Jurkat, Clone E6-1 (cell line): Measurements from ENCODE around the gene FBLN2.

ENCODE experiments used
- DNase-seq: peaks from one replicate; pipeline ENCODE4 v3.0.0-alpha.2; 2011; ENCODE audit warnings: low read depth, low spot score
- H3K4me3 ChIP-seq: 2 replicates; pipeline ENCODE4 v1.5.1; 2011; ENCODE audit warnings: mild to moderate bottlenecking, low read length, control low read depth, moderate library complexity

The FBLN2 gene

DNA sequence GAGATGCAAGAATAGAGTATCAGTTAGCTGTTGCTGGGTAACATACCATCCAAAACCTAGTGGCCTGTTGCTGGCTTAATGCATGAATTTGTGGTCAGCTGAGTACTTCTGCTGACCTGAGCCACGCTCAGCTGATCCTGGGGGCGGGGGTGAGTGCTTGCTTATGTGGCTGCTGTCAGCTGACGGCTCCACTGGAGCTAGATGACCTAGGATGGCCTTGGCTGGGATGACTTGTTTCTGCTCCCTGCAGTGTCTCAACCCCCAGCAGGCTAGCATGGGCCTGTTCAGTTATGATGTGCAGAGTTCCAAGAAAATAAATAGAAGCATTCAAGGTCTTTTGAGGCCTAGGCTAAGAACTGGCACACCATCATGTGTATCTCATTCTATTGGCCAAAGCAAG lies 63.9 kb downstream of the FBLN2 start:
- H3K4me3 ChIP-seq = no peak overlapping the region
- DNase-seq = no peak

DNA sequence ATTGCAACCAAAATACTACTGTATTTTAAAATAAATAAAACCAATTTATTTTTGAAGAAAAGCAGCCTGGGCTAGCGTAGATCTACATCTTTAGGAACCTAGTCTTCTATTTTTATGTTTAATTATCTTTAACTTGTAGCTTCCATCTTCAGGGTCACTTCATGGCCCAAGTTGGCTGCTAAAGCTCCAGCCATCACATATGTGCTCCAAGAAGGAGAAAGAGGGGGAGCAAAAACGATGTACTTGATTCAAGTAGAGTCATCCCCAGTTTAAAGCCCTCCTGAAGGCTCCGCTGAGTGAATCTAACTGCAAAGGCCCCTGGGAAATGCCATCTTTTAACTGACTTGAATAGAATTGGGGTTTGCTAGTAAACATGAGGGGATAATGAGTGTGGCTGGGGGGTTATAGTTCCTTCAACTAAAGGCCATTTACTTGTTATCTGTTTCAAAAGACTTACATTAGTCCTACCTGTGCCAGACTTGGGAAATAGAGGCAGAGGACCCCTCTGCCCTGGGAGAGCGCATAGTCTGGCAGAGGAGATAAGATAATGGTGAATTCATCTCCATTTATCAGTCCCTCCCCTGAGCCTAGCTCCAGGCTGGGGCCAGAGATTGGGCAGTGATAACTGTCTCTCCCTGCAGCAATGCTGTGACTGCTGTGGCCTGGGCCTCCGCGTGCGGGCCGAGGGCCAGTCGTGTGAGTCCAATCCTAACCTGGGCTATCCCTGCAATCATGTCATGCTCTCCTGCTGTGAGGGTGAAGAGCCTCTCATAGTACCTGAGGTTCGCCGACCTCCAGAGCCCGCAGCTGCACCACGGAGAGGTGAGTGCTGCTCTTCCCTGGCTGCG lies 64.6 kb downstream of the FBLN2 start:
- H3K4me3 ChIP-seq = no peak overlapping the region
- no peak for DNase-seq

DNA sequence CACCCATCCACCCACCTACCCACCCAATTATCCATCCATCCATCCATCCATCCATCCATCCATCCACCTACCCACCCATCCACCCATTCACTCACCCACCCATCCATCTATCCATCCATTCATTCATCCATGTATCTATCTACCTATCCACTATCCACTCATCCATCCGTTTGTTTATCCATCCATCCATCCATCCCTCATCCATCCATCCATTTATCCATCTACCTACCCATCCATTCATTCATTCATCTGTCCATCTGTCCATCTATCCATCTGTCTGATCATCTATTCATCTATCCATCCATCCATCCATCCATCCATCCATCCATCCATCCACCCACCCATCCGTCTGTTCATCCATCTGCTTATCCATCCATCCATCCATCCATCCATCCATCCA lies 65.7 kb downstream of the FBLN2 start:
- DNase-seq = no peak
- no peak overlapping the region for H3K4me3 ChIP-seq

DNA sequence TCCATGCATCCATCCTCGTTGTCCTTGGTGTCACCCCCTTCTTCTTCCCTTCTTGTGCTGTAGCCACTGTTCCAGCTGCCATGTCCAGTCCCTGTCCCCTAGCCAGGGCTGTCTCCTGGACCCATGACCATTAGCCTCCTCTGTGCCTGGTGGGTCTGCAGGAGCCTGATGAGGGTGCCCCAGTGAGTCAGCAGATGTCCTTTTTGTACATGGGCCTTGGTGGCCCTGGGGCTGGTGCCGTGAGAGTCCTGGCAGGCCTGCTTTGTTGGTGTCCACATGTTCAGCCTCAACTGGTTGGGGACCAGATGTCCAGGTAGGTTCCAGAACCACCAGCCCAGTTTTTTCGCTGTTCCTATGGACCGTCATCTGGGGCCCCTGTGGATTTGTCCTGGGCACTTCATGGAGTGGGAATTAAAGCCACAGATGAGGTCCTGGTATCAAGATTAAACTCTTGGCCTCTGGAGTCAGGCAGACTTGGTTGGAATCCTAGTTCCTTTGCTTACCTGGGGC lies 66.1 kb downstream of the FBLN2 start:
- H3K4me3 ChIP-seq = no peak overlapping the region
- no peak for DNase-seq

DNA sequence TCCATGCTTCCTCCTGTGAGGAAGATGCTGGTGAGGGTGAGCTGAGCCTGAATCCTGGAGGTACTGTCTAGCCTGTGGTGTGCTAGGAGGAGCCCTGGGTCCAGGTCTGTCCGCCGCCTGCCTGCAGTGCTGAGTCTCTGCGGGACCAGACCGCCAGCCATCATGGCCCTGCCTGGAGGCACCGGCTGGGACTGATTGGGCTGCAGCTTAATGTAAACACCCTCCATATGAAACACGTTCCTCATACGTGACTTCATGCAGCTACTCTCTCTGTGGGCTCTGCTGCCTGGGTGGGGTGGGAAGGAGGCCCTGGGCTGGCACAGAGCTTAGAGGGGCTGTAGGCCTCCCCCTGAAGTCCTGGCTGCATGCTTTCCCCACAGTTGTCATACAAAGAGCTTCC lies 67.4 kb downstream of the FBLN2 start:
- H3K4me3 ChIP-seq = no peak overlapping the region
- DNase-seq = no peak

DNA sequence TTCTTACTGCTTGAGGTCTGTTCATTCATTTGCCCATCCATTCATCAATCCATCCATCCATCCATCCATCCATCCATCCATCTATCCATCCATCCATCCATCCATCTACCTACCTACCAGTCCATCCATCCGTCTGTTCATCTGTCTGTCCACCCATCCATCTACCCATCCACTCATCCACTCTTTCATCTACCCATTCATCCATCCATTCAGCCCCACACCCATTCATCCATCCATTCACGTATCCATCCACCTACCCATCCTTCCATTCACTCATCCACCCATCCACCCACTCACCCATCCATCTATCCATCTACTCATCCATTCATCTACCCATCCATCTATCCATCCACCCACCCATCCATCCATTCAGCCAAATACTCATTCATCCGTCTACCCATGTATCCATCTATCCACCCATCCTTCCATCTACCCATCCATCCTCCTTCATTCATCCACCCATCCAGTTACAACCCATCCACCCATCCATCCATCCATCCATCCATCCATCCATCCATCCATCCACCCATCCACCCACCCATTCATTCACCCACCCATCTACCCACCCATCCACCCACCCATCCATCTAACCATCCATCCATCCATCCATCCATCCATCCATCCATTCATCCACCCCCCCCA lies 68.3 kb downstream of the FBLN2 start:
- H3K4me3 ChIP-seq = no peak overlapping the region

DNA sequence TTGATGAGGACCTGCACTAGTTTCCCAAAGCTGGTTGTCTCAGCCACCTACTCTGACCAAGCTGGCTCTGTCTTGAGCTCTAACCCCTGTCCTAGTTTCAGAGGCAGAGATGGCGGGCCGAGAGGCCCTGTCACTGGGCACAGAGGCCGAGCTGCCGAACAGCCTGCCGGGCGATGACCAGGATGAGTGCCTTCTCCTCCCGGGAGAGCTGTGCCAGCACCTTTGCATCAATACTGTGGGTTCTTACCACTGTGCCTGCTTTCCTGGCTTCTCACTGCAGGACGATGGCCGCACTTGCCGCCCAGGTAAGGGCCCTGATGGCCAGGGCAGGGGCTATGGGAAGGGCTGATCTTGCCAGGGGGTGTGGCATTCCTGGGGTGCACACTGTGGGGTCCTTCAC lies 69.1 kb downstream of the FBLN2 start:
- no peak overlapping the region for H3K4me3 ChIP-seq
- DNase-seq = no peak

More for the DNA sequence above, 68.3 kb downstream of the FBLN2 start:
- no peak for DNase-seq

DNA sequence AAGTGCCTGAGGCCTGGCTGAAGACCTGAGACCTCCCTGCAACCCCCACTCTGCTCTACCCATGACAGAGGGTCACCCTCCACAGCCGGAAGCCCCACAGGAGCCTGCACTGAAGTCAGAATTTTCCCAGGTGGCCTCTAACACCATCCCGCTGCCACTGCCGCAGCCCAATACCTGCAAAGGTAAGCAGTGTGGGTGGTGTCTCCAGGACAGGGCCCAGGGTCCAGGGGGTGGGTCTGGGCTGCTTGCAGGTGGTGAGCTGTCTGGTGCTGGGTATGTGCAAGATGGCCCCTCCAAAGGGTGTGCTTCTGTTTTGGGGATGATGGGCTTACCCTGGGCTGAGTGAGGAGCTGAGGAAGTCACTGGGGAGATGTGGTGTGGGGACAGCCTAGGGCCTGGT lies 69.9 kb downstream of the FBLN2 start:
- no peak overlapping the region for H3K4me3 ChIP-seq

DNA sequence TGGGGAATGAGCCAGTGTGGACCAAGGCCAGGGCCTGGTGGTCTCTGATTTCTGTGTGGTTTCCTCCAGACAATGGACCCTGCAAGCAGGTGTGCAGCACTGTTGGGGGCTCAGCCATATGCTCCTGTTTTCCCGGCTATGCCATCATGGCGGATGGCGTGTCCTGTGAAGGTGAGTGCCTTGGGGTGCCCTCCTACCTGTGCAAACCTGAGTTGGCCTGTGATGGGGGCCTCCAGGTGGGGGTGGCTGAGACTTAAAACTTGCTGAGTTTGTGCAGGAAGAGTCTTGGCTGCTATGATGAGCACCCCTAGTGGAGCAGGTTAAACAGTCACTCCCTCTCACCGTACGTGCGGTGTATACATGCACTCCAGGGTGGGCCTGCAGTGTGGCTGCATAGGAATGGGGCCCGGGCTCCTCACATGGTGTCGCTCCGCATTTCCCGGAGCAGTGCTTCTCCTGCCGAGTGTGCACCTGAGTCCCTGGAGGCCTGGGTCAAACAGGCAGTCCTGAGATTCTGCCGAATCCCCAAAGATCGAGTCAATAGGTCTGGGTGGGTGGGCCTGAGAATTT lies 70.8 kb downstream of the FBLN2 start:
- DNase-seq = no peak
- no peak overlapping the region for H3K4me3 ChIP-seq

More for the DNA sequence above, 69.9 kb downstream of the FBLN2 start:
- DNase-seq = no peak

DNA sequence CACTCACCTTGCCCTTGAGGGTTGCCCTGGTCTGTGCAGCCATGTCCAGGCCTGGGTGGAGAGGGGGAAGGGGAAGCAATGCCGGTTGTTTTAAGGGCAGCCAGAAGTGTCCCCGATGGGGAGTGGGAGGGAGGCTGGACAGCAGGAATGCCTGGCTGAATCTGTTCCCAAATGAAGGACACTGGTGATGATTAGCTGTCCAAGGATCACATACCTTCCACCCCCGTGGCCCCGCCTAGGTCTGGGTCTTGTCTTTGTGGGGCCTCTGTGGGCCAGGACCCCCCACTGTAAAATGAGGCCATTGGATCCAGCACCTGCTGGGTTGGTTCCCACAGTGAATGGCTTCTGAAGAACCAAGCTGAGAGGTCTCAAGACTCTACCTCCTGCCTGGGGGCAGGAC lies 71.4 kb downstream of the FBLN2 start:
- no peak for DNase-seq
- H3K4me3 ChIP-seq = no peak overlapping the region

DNA sequence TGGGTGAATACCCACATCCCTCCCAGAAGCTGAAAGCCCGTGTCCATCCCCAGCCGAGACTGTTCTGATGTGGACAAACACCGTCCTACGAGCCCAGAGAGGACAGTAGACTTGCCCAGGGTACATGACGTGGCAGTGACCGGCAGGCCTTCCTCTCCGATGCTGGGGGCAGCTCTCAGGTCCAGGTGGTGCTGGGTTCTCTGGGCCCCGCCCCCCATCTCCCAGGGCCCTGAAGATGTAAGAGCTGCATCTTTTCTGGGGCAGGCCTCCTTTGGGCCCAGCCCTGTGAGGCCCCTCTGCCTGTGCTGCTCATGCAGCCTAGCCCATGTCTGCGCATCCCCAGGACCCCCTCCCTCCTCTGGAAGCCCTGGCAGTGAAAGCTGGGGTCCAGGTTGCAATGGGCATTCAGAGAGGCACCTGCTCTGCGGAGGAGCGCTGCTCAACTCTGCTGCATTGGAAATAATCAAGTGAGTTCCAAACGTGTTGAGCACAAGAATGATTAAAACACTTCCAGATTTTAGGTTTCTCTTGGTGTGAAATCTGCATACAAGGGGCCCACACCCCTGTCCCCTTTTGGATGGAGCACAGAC lies 71.9 kb downstream of the FBLN2 start:
- DNase-seq = no peak
- H3K4me3 ChIP-seq = no peak overlapping the region

DNA sequence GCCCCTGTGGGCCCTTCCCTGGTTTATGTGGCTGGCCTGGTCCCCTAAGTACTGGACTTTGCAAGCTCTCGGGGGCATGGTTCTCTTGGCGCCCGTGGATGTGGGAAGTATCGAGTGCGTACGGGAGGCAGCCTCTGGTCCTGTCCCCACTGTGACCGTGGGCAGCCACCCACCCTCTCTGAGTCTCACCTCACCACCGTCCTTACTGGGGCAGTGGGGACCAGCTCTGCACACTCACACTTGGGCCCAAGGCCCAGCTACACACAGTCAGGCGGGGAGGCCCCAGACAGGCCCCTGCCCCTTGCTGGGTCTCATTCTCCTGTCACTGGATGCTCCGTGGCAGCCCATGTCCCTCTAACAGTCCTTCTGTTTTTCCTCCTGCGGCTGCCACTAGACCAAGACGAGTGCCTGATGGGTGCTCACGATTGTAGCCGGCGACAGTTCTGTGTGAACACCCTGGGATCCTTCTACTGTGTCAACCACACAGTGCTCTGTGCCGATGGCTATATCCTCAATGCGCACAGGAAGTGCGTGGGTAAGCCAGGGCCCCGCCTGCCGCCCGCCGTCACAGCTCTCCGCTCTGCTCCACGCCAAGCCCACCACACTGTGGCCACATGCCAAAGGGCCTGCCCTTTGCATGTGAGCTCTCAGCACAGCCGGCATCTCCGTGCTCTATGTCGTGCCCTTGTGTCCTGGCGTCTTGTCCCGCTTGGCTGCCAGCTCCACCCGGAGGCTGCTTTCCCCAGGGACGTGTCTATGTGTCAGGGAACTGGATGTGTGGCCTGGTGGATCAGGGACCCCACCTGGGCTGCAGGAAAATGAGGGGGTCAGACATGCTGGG lies 72.7 kb downstream of the FBLN2 start:
- DNase-seq = no peak
- no peak overlapping the region for H3K4me3 ChIP-seq

DNA sequence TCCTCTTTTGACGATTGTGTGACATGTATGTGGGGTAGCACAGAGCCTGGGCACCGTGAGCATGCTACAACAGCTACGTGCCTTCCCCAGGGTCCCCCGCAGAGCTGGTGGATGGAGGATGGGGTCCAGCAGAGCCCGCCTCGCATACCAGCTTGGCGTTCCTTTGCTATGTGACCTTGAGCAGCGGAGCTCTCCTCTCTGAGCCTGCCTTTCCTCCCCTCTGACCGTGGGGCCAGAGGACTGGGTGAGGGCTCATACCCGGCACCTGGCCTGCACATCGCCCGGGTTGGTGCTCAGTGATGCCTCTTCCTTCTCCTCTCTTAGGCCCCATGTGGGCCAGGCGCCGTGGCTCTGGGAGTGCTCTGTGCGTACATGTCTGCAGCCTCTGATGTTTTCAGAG lies 73.4 kb downstream of the FBLN2 start:
- H3K4me3 ChIP-seq = no peak overlapping the region
- DNase-seq = no peak

DNA sequence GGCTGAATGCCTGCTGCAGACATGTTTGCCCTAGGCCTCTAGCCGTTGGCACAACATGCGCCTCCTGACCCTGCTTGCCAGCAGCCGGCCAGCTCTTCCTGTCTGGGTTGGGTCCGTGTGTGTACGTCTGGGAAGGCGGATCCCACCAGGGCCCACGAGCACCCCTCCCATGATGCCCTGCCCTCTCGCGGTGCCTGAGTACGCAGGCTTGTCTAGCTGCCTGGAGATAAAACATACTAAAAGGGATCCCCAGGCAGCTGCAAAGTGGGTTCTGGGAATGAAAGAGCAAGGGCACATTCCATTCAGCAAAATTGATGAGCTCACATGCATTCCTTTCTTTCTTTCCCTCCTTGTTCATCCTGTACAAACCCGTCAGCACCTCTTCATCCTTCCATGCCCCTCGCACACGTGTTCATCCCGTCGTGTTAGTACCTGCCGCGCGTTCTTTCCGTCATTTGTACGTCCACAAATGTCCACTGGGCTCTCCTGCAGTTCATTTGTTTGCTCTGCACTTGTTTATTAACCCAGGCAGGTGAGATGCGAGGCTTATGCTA lies 74.3 kb downstream of the FBLN2 start:
- no peak overlapping the region for H3K4me3 ChIP-seq
- no peak for DNase-seq

DNA sequence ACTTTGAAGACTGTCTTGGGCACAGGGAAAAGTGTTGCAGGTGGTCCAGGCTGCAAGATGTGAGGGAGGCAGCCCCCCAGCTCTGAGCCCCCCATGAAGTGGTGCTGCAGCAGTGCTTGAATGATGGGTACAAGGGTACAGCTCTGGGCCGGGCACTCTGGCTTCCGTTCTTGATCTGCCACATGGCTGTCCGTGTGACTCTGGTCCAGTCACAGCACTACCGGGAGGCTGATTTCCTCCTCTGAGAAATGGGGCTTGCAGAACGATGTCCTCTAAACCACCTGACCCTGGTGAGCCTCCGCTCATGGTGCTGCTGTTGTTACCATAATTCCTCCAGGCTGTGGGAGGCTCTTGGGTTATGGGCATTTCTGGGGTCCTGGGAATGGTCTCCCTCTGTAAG lies 75.1 kb downstream of the FBLN2 start:
- no peak overlapping the region for H3K4me3 ChIP-seq
- DNase-seq = no peak

DNA sequence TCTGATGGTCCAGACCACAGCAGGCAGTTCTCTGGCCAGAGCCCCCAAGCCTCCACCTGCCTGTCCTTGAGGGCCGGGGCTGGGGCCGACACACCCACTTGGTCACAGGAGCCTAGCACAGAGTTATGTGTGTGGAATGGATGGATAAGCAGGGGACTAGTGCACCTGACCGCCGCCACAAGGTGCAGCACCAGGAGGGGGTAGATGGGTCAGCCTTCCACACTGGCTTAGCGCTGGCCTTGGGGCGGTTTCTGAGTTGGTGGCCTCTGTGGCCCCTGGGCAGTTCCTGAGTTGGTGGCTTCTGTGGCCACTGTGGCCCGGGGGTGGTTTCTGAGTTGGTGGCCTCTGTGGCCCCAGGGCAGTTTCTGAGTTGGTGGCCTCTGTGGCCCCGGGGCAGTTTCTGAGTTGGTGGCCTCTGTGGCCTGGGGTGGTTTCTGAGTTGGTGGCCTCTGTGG lies 75.8 kb downstream of the FBLN2 start:
- no peak for DNase-seq
- no peak overlapping the region for H3K4me3 ChIP-seq

DNA sequence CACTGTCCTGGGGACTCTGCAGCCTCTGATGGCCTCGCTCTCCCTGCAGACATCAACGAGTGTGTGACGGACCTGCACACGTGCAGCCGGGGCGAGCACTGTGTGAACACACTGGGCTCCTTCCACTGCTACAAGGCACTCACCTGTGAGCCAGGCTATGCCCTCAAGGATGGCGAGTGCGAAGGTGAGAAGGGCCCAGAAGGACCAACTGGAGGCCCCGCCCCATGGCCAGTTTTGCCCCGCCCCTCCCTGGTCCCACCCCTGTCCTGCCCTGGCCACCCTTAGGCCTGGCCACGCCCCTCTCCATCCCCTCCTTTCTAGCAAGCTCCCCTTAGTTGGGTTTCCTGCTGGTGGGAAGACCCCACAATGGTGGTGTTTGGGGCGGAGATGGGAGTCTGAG lies 77.5 kb downstream of the FBLN2 start:
- no peak for DNase-seq
- no peak overlapping the region for H3K4me3 ChIP-seq

DNA sequence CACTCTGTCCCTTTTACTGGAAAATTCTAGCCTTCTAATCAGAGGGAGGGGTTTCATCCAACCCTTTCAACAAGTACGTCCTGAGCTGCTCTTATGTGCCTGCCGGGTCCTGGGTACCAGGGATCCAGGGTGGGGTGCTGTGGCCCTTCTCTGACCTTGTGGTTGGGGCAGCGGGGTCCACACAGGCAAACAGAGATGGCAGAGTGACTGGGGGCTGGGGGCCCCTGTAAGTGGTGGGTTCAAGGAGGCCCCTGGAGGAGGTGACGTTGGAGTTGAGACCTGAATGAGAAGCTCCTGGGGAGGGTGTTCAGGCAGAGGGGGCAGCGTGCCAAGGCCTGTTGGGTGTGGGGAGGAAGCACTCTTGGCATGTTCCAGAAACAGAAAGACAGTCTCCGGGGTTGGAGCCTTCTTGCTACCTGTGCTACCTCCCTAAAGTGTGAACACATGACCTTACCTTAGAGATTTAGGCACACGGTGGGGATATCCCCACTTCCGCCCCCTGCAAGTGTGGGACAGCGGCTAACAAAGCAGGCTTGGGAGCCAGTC lies 78.1 kb downstream of the FBLN2 start:
- no peak overlapping the region for H3K4me3 ChIP-seq
- no peak for DNase-seq
